GM10248 (cell line): ENCODE measurements around the gene CADM3.
A peak's percentile ranks its signal among the peaks of the same experiment; 100 is the strongest.

ENCODE experiments used
- CTCF ChIA-PET: fragments of 300-600 bp; sonication (Branson Sonifier 250); formaldehyde crosslinking; extraction: SDS; loops from one replicate; lab custom pipeline; 2021; ENCODE audit warnings: antibody characterized with exemption; lab: Yijun Ruan, JAX
- POLR2A ChIA-PET: fragments of 350-650 bp; sonication (Branson Sonifier 250); formaldehyde crosslinking; extraction: SDS; loops from one replicate; lab custom pipeline; 2020; ENCODE audit warnings: antibody characterized with exemption; lab: Yijun Ruan, JAX
- DNase-seq: peaks from one replicate; pipeline ENCODE4 v3.0.0; 2012; ENCODE audit errors: extremely low spot score
- TF ChIP-seq, protein P1 (sequence below): IDR thresholded peaks from 2 replicates; pipeline ENCODE4 v1.5.1; 2012; ENCODE audit warnings: mild to moderate bottlenecking, low read depth; ENCODE audit errors: extremely low read depth, missing control alignments, control extremely low read depth

The CADM3 gene

DNA sequence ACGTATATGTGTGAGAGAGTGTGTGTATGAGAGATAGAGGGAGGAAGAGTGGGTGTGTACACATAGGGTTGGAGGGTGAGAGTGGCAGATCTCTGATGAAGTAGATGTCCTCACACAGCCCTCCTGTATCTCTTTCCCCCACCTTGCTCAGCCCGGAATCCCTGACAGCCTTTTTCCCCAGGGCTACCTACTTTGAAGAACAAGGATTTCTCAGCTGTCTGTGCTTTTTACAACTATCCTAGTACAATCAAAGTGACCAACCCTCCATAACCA is 29.1 kb upstream of the CADM3 start:
- CTCF ChIA-PET = interaction anchor here (1.0 to 5.1 kb wide), 4 partner anchors 9 to 72 kb away, joined by 3 to 26 read pairs (median 6); no protein-coding TSS in a partner anchor
- POLR2A ChIA-PET = no interaction called here
- TF ChIP-seq, protein P1, sequence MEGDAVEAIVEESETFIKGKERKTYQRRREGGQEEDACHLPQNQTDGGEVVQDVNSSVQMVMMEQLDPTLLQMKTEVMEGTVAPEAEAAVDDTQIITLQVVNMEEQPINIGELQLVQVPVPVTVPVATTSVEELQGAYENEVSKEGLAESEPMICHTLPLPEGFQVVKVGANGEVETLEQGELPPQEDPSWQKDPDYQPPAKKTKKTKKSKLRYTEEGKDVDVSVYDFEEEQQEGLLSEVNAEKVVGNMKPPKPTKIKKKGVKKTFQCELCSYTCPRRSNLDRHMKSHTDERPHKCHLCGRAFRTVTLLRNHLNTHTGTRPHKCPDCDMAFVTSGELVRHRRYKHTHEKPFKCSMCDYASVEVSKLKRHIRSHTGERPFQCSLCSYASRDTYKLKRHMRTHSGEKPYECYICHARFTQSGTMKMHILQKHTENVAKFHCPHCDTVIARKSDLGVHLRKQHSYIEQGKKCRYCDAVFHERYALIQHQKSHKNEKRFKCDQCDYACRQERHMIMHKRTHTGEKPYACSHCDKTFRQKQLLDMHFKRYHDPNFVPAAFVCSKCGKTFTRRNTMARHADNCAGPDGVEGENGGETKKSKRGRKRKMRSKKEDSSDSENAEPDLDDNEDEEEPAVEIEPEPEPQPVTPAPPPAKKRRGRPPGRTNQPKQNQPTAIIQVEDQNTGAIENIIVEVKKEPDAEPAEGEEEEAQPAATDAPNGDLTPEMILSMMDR = no peak
- DNase-seq = no peak

DNA sequence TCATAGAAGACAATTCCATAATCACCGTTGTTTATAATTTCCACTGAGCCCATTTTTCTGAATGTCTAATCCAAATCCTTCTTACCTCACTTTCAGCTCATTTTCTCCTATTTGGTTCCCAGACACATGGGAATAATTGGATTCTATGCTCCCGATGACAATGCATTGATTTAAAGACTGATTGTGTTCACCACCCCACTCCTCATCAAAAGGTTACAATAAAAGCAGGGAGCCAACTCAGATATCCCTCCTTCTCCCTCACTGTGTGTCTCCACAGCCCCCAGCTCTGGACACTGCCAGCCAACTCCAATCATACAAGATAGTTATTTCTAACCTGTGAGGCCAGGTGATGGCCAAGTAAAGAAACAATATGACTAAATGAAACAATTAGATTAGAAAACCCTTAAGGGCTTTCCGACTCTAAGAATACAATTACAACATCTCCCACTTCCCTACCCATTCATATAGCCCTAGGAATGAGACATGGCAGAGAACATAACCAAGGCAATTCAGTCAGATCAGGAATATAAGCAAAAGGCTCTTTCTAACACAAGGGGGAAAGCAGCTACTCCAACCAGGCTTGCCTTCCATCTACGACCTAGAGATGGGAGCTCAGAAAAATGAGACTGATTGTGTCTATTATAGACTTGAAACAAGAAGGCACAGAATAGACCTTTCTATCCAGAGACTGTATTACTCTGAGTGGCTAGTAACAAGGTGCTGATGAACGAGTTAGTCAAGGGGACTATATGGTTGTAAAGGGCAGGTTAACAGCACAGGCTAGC is 28.5 kb upstream of the CADM3 start:
- DNase-seq = no peak
- TF ChIP-seq, protein P1 = no peak
- ChIA-PET POLR2A (no interaction called here), CTCF (interaction anchor here (1.0 to 5.1 kb wide), 5 partner anchors 10 to 71 kb away, joined by 3 to 26 read pairs (median 5); no protein-coding TSS in a partner anchor)

DNA sequence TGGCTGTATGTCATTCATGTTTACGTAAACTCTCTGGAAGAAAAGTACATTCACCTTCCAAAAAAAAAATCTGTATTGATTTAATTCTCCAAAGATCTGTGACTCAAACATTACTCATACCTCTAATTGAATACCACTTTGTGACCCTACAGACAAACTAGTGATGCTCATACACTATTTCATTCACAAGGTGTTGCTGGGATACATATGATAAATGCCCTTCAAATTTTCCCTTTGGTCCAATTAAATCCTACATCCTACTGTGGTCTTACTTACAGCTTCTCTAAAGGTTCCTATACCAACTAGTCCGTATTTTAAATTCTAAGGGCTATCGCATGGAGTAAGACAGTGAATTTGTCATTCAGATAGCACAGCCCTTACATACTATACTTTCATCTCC is 26.8 kb upstream of the CADM3 start:
- TF ChIP-seq, protein P1 = no peak
- POLR2A ChIA-PET = no interaction called here
- CTCF ChIA-PET = interaction anchor here (5.1 kb wide), 1 partner anchor 11 kb away, joined by 26 read pairs; no protein-coding TSS in a partner anchor
- DNase-seq = no peak

DNA sequence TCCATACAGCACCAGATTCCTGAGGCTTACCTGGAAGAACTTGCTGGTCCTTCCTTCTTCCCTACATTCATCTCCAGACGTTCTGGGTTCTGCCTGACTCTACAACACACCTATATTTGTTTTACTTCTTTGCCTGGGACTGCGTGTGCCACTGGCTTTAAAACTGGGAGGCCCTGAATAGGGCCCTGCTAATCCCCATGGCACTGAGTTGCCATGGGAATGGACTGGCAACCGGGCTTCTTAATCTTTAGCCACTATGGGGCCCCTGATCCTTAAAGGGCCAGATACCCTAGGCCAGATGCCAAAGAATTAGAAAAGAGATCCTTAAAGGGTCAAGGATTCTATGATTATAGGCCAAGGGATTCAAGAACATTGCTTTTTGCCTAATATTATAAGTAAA is 24.4 kb upstream of the CADM3 start:
- POLR2A ChIA-PET = no interaction called here
- TF ChIP-seq, protein P1 = no peak
- no peak for DNase-seq
- CTCF ChIA-PET = interaction anchor here (1.5 to 3.1 kb wide), 2 partner anchors 14 to 67 kb away, joined by 6 to 13 read pairs; no protein-coding TSS in a partner anchor

DNA sequence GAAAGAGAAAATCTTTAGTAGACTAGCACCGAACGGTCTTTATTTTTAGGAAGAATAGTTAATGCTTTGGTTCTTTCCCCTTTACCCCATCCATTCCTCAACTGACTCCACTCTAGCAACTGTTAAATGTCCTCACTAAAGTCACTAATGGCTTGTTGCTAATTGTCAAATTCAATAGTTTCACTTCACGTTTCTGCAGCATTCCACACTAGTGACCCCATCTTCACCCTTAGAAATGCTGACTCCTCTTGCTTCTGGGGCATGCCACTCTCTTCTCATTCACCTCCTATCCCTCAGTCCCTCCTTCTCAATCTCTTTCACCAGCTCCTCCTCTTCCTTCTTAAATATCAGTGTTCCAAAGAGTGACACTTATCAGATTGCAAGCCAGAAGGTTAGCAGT is 19.4 kb upstream of the CADM3 start:
- ChIA-PET CTCF (interaction anchor here (1.0 to 1.2 kb wide), 3 partner anchors 10 to 61 kb away, joined by 3 to 4 read pairs (median 3); no protein-coding TSS in a partner anchor), POLR2A (no interaction called here)
- no peak for DNase-seq
- TF ChIP-seq, protein P1 = no peak

DNA sequence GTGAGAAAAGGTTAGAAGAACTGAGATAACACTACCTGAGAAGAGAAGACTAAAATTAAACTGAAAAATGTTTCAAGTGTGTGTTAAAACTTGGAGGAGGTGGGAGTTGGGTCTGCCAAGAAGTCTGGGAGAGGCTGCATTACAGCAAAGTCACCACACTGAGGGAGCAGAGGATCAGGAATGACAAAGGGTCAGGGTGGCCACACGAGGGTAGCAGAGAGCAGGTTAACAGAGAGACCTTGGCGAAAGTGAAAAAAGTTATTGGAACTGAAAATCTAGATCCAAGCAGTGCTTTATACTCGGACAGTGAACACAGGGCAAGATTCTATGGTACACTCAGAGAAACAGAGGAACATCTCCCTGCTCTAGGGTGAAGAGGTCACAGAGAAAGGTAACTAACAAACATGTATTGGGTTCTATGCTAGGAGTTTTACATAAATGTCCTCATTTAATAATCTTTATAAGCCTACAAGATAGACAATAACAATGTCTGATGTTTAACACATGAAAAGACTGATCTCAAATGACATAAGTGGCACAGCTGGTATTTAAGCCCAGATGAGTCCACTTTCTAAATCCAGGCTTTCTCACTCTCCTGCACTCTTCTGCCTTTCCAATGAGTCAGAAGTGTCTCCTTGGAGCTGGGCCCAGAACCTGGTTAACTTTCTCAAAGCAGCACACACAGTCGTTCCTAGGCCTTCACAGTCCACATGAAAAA is 10.3 kb upstream of the CADM3 start:
- TF ChIP-seq, protein P1 = peak; percentile 99
- ChIA-PET CTCF (interaction anchor here (0.6 to 7.7 kb wide), 22 partner anchors 9 to 731 kb away, joined by 3 to 145 read pairs (median 4); partner anchors contain the start of genes ACKR1 and CADM3), POLR2A (no interaction called here)
- DNase-seq = peak; percentile 67
